WTC11 (cell line): ENCODE measurements around the gene SYNGR2. TPM values are rescaled to one million over a fixed set of nuclear protein-coding genes. Genes with fewer than 3 reads are reported as not detected.

Source experiments
- AFF4 ChIP-seq: sonication (generic); formaldehyde crosslinking; IDR thresholded peaks from 2 replicates; pipeline ENCODE4 v1.8.1; 2023; ENCODE audit warnings: mild to moderate bottlenecking, missing genetic modification reagents, borderline replicate concordance
- AR ChIP-seq: fragments of 250-450 bp; sonication (Bioruptor Pico); IDR thresholded peaks from 2 replicates; pipeline ENCODE4 v1.9.0; 2021; ENCODE audit warnings: mild to moderate bottlenecking
- ARID4B ChIP-seq: sonication (generic); formaldehyde crosslinking; IDR thresholded peaks from 2 replicates; pipeline ENCODE4 v1.8.0; 2023; ENCODE audit warnings: missing genetic modification reagents, mild to moderate bottlenecking, borderline replicate concordance
- E2F1 ChIP-seq: sonication (generic); formaldehyde crosslinking; IDR thresholded peaks from 2 replicates; pipeline ENCODE4 v1.8.0; 2022; ENCODE audit warnings: mild to moderate bottlenecking, missing genetic modification reagents
- FOXK1 ChIP-seq: sonication (generic); formaldehyde crosslinking; IDR thresholded peaks from 2 replicates; pipeline ENCODE4 v1.8.0; 2022; ENCODE audit warnings: mild to moderate bottlenecking, moderate library complexity, missing genetic modification reagents
- FOXP4 ChIP-seq: sonication (generic); formaldehyde crosslinking; IDR thresholded peaks from 2 replicates; pipeline ENCODE4 v1.8.0; 2022; ENCODE audit warnings: mild to moderate bottlenecking, missing genetic modification reagents
- GTF2I ChIP-seq: fragments of 250-450 bp; sonication (Bioruptor Pico); conservative IDR thresholded peaks from 2 replicates; pipeline ENCODE4 v1.4.0; 2021; ENCODE audit warnings: mild to moderate bottlenecking
- MYBL2 ChIP-seq: sonication (generic); formaldehyde crosslinking; IDR thresholded peaks from 2 replicates; pipeline ENCODE4 v1.8.1; 2023; ENCODE audit warnings: mild to moderate bottlenecking, moderate library complexity, missing genetic modification reagents
- NFYB ChIP-seq: sonication (generic); formaldehyde crosslinking; conservative IDR thresholded peaks from 2 replicates; pipeline ENCODE4 v1.8.0; 2022; ENCODE audit warnings: low read depth, missing genetic modification reagents
- TEAD1 ChIP-seq: sonication (generic); formaldehyde crosslinking; IDR thresholded peaks from 2 replicates; pipeline ENCODE4 v1.8.0; 2022; ENCODE audit warnings: mild to moderate bottlenecking, missing genetic modification reagents
- ZBTB43 ChIP-seq: sonication (generic); formaldehyde crosslinking; IDR thresholded peaks from 2 replicates; pipeline ENCODE4 v1.8.1; 2023; ENCODE audit warnings: mild to moderate bottlenecking, missing genetic modification reagents
- ZNF219 ChIP-seq: sonication (generic); formaldehyde crosslinking; IDR thresholded peaks from 2 replicates; pipeline ENCODE4 v1.8.0; 2023; ENCODE audit warnings: missing genetic modification reagents, mild to moderate bottlenecking, borderline replicate concordance
- ZNF281 ChIP-seq: sonication (generic); formaldehyde crosslinking; IDR thresholded peaks from 2 replicates; pipeline ENCODE4 v1.8.0; 2023; ENCODE audit warnings: mild to moderate bottlenecking, missing genetic modification reagents
- ZNF396 ChIP-seq: fragments of 250-450 bp; sonication (Bioruptor Pico); IDR thresholded peaks from 2 replicates; pipeline ENCODE4 v1.8.0; 2021; ENCODE audit warnings: mild to moderate bottlenecking, moderate library complexity, borderline replicate concordance
- ZNF512 ChIP-seq: sonication (generic); formaldehyde crosslinking; IDR thresholded peaks from 2 replicates; pipeline ENCODE4 v1.8.1; 2022; ENCODE audit warnings: missing genetic modification reagents, borderline replicate concordance
- total RNA-seq: library from RNA; stranded (reverse); gene quantifications from 3 replicates; pipeline ENCODE4 v1.2.3, GENCODE V29; 2021

The SYNGR2 gene
- total RNA-seq, 1 experiment from 2014 or later = 47.7 TPM

GRCh38 chr17:78133971-78134898 is 34.1 kb upstream of the SYNGR2 start (continued):
- no peak for TF ChIP-seq FOXP4 (CRISPR knock-in tag)
- no peak for TF ChIP-seq ZNF281 (CRISPR knock-in tag)
- peak; percentile 73; the same call in 1 of the 2 replicates for TF ChIP-seq FOXK1 (CRISPR knock-in tag)
- peak; percentile 58; the same call in 1 of the 2 replicates for TF ChIP-seq ZBTB43 (CRISPR knock-in tag)
- 0 out of 2 replicates have a peak, but pooled peaks have one; percentile 16 for TF ChIP-seq TEAD1 (CRISPR knock-in tag)
- TF ChIP-seq MYBL2 (CRISPR knock-in tag) = no peak
- TF ChIP-seq E2F1 (CRISPR knock-in tag) = no peak
- TF ChIP-seq ZNF396 (CRISPR knock-in tag) = peak; percentile 74; the same call in 1 of the 2 replicates
- no peak for TF ChIP-seq AR
- peak; percentile 98 for TF ChIP-seq GTF2I (CRISPR knock-in tag)
- TF ChIP-seq ARID4B = no peak
- no peak for TF ChIP-seq ZNF219
- TF ChIP-seq ZNF512 (CRISPR knock-in tag) = no peak
- TF ChIP-seq AFF4 = no peak
- TF ChIP-seq NFYB (CRISPR knock-in tag) = no peak
